CD14-positive monocyte (primary cell): ENCODE data around the gene SRXN1. TPM values are rescaled to one million over a fixed set of nuclear protein-coding genes. Genes with fewer than 3 reads are reported as not detected.

ENCODE experiments used
- DNase-seq, 3 donors: peaks; one replicate each; pipeline ENCODE4 v3.0.0-alpha.2; 2011 to 2022
- H2AFZ ChIP-seq: 2 replicates; pipeline ENCODE4 v1.6.0; 2012; ENCODE audit warnings: mild to moderate bottlenecking, low read depth, low read length, inconsistent platforms; ENCODE audit not compliant: insufficient read depth, poor library complexity, severe bottlenecking
- H3K27ac ChIP-seq, 2 donors: 1 replicate in 1 of 2; 2 replicates in 1 of 2; pipeline ENCODE4 v1.5.1; 2012 to 2013; ENCODE audit warnings: low read length in 2 of 2, control low read depth in 1 of 2, inconsistent platforms in 1 of 2, low read depth in 1 of 2, mild to moderate bottlenecking in 1 of 2
- H3K27me3 ChIP-seq, 2 donors: one replicate each; pipeline versions ENCODE4 v1.6.0 to v1.6.1; 2011 to 2013; ENCODE audit warnings: low read length in 2 of 2; ENCODE audit not compliant: control insufficient read depth in 2 of 2, insufficient read depth in 2 of 2
- H3K36me3 ChIP-seq, 2 donors: replicated peaks in 1 of 2; 1 replicate in 1 of 2; 2 replicates in 1 of 2; pipeline versions ENCODE4 v1.5.1 to v1.6.1; 2012 to 2013; ENCODE audit warnings: low read length in 2 of 2, control low read depth in 1 of 2, inconsistent platforms in 1 of 2, mild to moderate bottlenecking in 1 of 2; ENCODE audit not compliant: insufficient read depth in 2 of 2, control insufficient read depth in 1 of 2
- H3K4me1 ChIP-seq, 2 donors: 1 replicate in 1 of 2; 2 replicates in 1 of 2; pipeline versions ENCODE4 v1.5.1 to v1.6.1; 2012 to 2013; ENCODE audit warnings: low read length in 2 of 2, control low read depth in 1 of 2, inconsistent platforms in 1 of 2, mild to moderate bottlenecking in 1 of 2, moderate library complexity in 1 of 2; ENCODE audit not compliant: insufficient read depth in 2 of 2, control insufficient read depth in 1 of 2
- H3K4me2 ChIP-seq: replicated peaks from 2 replicates; pipeline ENCODE3; 2012; ENCODE audit warnings: low read length, moderate library complexity, mild to moderate bottlenecking; ENCODE audit not compliant: poor library complexity, severe bottlenecking; ENCODE audit errors: extremely low read depth
- H3K4me3 ChIP-seq, 3 experiments: fragments of 200-600 bp in 1 of 3; sonication (generic) in 1 of 3; replicated peaks in 1 of 3; 1 replicate in 2 of 3; 2 replicates in 1 of 3; pipeline ENCODE4 v1.5.1; 2011 to 2013; ENCODE audit warnings: low read length in 3 of 3, mild to moderate bottlenecking in 3 of 3, control low read depth in 2 of 3, low read depth in 2 of 3, inconsistent platforms in 1 of 3, moderate library complexity in 1 of 3
- H3K79me2 ChIP-seq: 2 replicates; pipeline ENCODE4 v1.6.0; 2012; ENCODE audit warnings: mild to moderate bottlenecking, control low read depth, inconsistent platforms, low read length, moderate library complexity; ENCODE audit not compliant: insufficient read depth
- H3K9ac ChIP-seq: 2 replicates; pipeline ENCODE4 v1.6.0; 2017; ENCODE audit warnings: low read length, mild to moderate bottlenecking; ENCODE audit not compliant: insufficient read depth, poor library complexity, severe bottlenecking
- H3K9me3 ChIP-seq, 2 donors: replicated peaks in 1 of 2; 1 replicate in 1 of 2; 2 replicates in 1 of 2; pipeline versions ENCODE4 v1.5.1 to v1.6.1; 2012 to 2013; ENCODE audit warnings: low read length in 2 of 2, control low read depth in 1 of 2; ENCODE audit not compliant: control insufficient read depth in 1 of 2, insufficient read depth in 1 of 2
- H4K20me1 ChIP-seq: 2 replicates; pipeline ENCODE4 v1.6.0; 2012; ENCODE audit warnings: mild to moderate bottlenecking, low read length, control low read depth, moderate library complexity; ENCODE audit not compliant: insufficient read depth
- H3K27ac Mint-ChIP-seq, 7 donors: one replicate each; pipeline ENCODE4 v1.8.0; 2020; ENCODE audit warnings: mild to moderate bottlenecking in 7 of 7, mixed read lengths in 7 of 7, moderate library complexity in 6 of 7, inconsistent platforms in 2 of 7
- H3K27me3 Mint-ChIP-seq, 3 donors: one replicate each; pipeline ENCODE4 v1.8.0; 2021 to 2022; ENCODE audit warnings: low read depth in 3 of 3, mild to moderate bottlenecking in 3 of 3, mixed read lengths in 3 of 3, moderate library complexity in 3 of 3, inconsistent platforms in 1 of 3
- H3K36me3 Mint-ChIP-seq, 2 donors: one replicate each; pipeline ENCODE4 v1.8.0; 2020; ENCODE audit warnings: mixed read lengths in 2 of 2, inconsistent platforms in 1 of 2, mild to moderate bottlenecking in 1 of 2
- H3K4me1 Mint-ChIP-seq: one replicate; pipeline ENCODE4 v1.8.0; 2020; ENCODE audit warnings: mild to moderate bottlenecking, mixed read lengths
- H3K4me3 Mint-ChIP-seq, 2 donors: one replicate each; pipeline ENCODE4 v1.8.0; 2020; ENCODE audit warnings: mild to moderate bottlenecking in 2 of 2, mixed read lengths in 2 of 2, moderate library complexity in 1 of 2
- H3K9me3 Mint-ChIP-seq, 7 donors: one replicate each; pipeline ENCODE4 v1.8.0; 2020 to 2022; ENCODE audit warnings: mixed read lengths in 7 of 7, mild to moderate bottlenecking in 6 of 7, moderate library complexity in 6 of 7, inconsistent platforms in 2 of 7
- WGBS: methylation state at CpG from one replicate; pipeline ENCODE4 v1.1.5; 2013; ENCODE audit warnings: missing lambda C conversion rate; ENCODE audit not compliant: insufficient coverage; 5-methylcytosine and 5-hydroxymethylcytosine counted together
- intact Hi-C, 2 donors: fragments of 100-400 bp; cut with micrococcal nuclease; formaldehyde crosslinking; loops; one replicate each; pipeline versions ENCODE4 v1.15.0 to v1.15.1; 2023
- polyA plus RNA-seq, 3 donors: library from polyadenylated mRNA; depleted of rRNA in 1 of 3; unstranded in 2 of 3; stranded (reverse) in 1 of 3; fragments of 300-500 nt in 2 of 3; fragments of >200 nt in 1 of 3; fragmentation: Illumina TruSeq in 2 of 3; gene quantifications; 1 replicate in 2 of 3; 2 replicates in 1 of 3; pipeline ENCODE4 v1.2.3, GENCODE V29; 2012 to 2021
- TF ChIP-seq, protein P1 (sequence below): fragments of 200-600 bp; IDR thresholded peaks from one replicate; pipeline ENCODE4 v1.8.0; 2022; ENCODE audit warnings: antibody characterized with exemption, mild to moderate bottlenecking

Gene SRXN1
- polyA plus RNA-seq, 3 donors = 33.5 to 62.4 (median 56.6) TPM

DNA sequence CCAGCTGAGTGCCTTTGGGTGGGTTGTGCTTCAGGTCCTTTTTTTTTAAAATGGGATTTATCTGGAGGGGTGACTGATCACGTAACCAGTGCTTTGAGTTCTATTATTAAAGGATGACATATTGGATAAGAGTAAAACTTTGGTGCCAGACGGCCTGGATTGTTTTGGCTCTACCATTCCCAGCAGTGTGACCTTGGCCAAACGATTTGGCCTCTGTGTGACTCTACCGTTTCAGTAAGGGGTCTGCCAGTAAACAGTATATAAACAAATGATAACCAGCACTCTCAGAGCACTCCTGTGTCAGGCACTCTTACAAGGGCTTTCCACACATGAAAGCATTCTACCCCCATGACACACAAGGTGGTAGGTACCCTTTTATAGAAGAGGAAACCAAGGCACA lies 13.9 kb upstream of the SRXN1 start:
- Histone ChIP-seq H3K4me2 (no peak overlapping the region), H3K27ac (no peak overlapping the region), H3K36me3 (no peaks in the 10 kb centered on the region), H2AFZ (no peak overlapping the region), H3K9me3 (peaks cover 0 to 7% of the 10 kb centered on the region in 2 donors), H3K4me3 (no peak overlapping the region), H3K79me2 (no peaks in the 10 kb centered on the region), H3K4me1 (peaks cover 13 to 20% of the 10 kb centered on the region in 2 donors), H3K27me3 (peaks cover 23 to 46% of the 10 kb centered on the region in 2 donors), H3K9ac (no peak overlapping the region), H4K20me1 (no peaks in the 10 kb centered on the region)
- H3K9me3 Mint-ChIP-seq = peaks cover 0 to 14% (median 10%) of the 10 kb centered on the region in 7 donors
- intact Hi-C loops = loop anchor here in 1 of 2 donors (2.0 kb wide), 1 partner anchor 14 kb away; the partner anchor contains the start of gene SRXN1
- H3K27me3 Mint-ChIP-seq = peaks cover 46 to 71% (median 54%) of the 10 kb centered on the region in 3 donors
- DNase-seq = no peak
- H3K4me3 Mint-ChIP-seq = no peak overlapping the region
- WGBS = 90% methylated on average over 2 of the region's 4 CpGs
- H3K4me1 Mint-ChIP-seq = peaks cover 23% of the 10 kb centered on the region
- H3K36me3 Mint-ChIP-seq = peaks cover 8 to 10% of the 10 kb centered on the region in 2 donors
- H3K27ac Mint-ChIP-seq = peak overlapping the region in 1 of 7 donors; percentile 45
- TF ChIP-seq, protein P1, sequence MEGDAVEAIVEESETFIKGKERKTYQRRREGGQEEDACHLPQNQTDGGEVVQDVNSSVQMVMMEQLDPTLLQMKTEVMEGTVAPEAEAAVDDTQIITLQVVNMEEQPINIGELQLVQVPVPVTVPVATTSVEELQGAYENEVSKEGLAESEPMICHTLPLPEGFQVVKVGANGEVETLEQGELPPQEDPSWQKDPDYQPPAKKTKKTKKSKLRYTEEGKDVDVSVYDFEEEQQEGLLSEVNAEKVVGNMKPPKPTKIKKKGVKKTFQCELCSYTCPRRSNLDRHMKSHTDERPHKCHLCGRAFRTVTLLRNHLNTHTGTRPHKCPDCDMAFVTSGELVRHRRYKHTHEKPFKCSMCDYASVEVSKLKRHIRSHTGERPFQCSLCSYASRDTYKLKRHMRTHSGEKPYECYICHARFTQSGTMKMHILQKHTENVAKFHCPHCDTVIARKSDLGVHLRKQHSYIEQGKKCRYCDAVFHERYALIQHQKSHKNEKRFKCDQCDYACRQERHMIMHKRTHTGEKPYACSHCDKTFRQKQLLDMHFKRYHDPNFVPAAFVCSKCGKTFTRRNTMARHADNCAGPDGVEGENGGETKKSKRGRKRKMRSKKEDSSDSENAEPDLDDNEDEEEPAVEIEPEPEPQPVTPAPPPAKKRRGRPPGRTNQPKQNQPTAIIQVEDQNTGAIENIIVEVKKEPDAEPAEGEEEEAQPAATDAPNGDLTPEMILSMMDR = no peak

DNA sequence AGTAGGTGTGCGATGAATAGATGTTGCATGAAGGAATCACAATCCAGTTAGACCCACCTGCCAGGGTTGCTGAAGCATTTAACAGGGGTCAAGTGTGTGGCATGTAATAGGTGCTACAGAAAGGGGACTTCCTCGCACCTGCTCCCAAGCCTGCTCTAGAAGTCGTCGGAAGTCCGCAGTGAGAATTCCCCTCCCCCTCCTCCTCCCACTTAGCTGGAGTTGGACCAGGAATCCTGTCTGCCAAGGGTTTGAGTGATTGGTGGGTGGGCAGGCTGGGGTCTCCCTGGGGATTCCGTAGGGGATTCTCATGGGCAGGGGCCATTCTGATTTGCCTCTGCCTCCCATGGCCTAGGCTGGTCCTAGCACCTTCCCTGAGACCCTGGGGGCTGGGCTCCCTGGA lies 12.3 kb upstream of the SRXN1 start:
- peaks cover 0 to 7% of the 10 kb centered on the region in 2 donors for H3K9me3 ChIP-seq
- peaks cover 0 to 16% (median 10%) of the 10 kb centered on the region in 7 donors for H3K9me3 Mint-ChIP-seq
- H2AFZ ChIP-seq = no peak overlapping the region
- H3K4me1 Mint-ChIP-seq = peaks cover 34% of the 10 kb centered on the region
- H3K4me2 ChIP-seq = no peak overlapping the region
- peaks cover 8 to 10% of the 10 kb centered on the region in 2 donors for H3K36me3 Mint-ChIP-seq
- H3K79me2 ChIP-seq = no peaks in the 10 kb centered on the region
- no peak overlapping the region for H3K27ac ChIP-seq
- H3K4me3 Mint-ChIP-seq = peak overlapping the region; percentile 45 to 91
- H3K4me1 ChIP-seq = peaks cover 29 to 36% of the 10 kb centered on the region in 2 donors
- no peak overlapping the region for H3K27ac Mint-ChIP-seq
- intact Hi-C loops = no loop called here
- peaks cover 39 to 61% (median 51%) of the 10 kb centered on the region in 3 donors for H3K27me3 Mint-ChIP-seq
- WGBS = 57% methylated on average over 2 of the region's 6 CpGs
- H3K9ac ChIP-seq = no peak overlapping the region
- TF ChIP-seq, protein P1 = no peak
- H3K4me3 ChIP-seq = no peak overlapping the region
- DNase-seq = no peak
- H3K27me3 ChIP-seq = peaks cover 23 to 40% of the 10 kb centered on the region in 2 donors
- no peaks in the 10 kb centered on the region for H3K36me3 ChIP-seq
- H4K20me1 ChIP-seq = no peaks in the 10 kb centered on the region
